ENCODE measurements around the gene ASMT.
"Not testable (repeated sequence)": the region's sequence is repeated elsewhere in the genome, so short reads cannot be mapped to it uniquely, and the experiment has no call there.

- TF ChIP-seq POLR2AphosphoS5, CTCF (IDR thresholded peaks at IDR 0.05): not testable (repeated sequence)
Measured at GRCh38 chrX:1624158-1624860, 9.4 kb downstream of the ASMT start.

All from transverse colon (tissue), 4 donors.